ENCODE data around the gene MED26.

DNA sequence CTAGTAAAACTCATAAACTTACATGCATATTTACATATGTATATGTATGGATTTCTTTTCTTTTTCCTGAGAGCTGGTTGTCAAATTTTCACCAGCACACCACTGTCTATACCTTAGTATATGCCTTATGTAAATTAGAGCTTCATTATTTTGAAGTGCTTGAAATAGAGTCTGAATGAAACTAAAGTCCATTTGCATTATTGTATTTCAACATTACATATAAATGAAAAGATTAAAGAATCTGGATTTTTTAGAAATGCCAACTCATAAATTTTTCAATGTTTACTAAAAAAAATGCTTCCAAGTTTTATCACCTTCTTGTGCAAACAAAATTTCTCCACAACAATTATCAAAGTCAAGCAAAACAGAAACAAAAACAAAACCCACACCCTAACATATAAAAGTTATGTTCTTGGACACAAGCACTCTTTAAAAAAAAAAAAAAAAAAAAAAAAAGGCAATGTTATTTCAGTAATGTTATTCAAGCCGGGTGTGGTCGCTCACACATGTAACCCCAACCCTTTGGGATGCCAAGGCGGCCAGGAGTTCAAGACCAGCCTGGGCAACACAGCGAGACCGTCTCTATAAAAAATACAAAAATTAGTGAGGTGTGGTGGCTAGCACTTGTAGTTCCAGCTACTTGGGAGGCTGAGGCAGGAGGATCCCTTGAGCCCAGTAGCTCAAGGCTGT, 18.3 kb downstream of the MED26 start:
- TF ChIP-seq KLF16 (tag by site-specific recombination; IDR thresholded peaks at IDR 0.05), result no peak
- TF ChIP-seq ZNF585B (tag by site-specific recombination; IDR thresholded peaks at IDR 0.05), result no peak
- no peak for TF ChIP-seq BCL11A (tag by site-specific recombination; IDR thresholded peaks at IDR 0.05; ENCODE audit: low read depth)
- TF ChIP-seq, protein P1, sequence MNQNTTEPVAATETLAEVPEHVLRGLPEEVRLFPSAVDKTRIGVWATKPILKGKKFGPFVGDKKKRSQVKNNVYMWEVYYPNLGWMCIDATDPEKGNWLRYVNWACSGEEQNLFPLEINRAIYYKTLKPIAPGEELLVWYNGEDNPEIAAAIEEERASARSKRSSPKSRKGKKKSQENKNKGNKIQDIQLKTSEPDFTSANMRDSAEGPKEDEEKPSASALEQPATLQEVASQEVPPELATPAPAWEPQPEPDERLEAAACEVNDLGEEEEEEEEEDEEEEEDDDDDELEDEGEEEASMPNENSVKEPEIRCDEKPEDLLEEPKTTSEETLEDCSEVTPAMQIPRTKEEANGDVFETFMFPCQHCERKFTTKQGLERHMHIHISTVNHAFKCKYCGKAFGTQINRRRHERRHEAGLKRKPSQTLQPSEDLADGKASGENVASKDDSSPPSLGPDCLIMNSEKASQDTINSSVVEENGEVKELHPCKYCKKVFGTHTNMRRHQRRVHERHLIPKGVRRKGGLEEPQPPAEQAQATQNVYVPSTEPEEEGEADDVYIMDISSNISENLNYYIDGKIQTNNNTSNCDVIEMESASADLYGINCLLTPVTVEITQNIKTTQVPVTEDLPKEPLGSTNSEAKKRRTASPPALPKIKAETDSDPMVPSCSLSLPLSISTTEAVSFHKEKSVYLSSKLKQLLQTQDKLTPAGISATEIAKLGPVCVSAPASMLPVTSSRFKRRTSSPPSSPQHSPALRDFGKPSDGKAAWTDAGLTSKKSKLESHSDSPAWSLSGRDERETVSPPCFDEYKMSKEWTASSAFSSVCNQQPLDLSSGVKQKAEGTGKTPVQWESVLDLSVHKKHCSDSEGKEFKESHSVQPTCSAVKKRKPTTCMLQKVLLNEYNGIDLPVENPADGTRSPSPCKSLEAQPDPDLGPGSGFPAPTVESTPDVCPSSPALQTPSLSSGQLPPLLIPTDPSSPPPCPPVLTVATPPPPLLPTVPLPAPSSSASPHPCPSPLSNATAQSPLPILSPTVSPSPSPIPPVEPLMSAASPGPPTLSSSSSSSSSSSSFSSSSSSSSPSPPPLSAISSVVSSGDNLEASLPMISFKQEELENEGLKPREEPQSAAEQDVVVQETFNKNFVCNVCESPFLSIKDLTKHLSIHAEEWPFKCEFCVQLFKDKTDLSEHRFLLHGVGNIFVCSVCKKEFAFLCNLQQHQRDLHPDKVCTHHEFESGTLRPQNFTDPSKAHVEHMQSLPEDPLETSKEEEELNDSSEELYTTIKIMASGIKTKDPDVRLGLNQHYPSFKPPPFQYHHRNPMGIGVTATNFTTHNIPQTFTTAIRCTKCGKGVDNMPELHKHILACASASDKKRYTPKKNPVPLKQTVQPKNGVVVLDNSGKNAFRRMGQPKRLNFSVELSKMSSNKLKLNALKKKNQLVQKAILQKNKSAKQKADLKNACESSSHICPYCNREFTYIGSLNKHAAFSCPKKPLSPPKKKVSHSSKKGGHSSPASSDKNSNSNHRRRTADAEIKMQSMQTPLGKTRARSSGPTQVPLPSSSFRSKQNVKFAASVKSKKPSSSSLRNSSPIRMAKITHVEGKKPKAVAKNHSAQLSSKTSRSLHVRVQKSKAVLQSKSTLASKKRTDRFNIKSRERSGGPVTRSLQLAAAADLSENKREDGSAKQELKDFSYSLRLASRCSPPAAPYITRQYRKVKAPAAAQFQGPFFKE (tag by site-specific recombination; IDR thresholded peaks at IDR 0.05; ENCODE audit: borderline replicate concordance), result no peak
- TF ChIP-seq, protein P2, sequence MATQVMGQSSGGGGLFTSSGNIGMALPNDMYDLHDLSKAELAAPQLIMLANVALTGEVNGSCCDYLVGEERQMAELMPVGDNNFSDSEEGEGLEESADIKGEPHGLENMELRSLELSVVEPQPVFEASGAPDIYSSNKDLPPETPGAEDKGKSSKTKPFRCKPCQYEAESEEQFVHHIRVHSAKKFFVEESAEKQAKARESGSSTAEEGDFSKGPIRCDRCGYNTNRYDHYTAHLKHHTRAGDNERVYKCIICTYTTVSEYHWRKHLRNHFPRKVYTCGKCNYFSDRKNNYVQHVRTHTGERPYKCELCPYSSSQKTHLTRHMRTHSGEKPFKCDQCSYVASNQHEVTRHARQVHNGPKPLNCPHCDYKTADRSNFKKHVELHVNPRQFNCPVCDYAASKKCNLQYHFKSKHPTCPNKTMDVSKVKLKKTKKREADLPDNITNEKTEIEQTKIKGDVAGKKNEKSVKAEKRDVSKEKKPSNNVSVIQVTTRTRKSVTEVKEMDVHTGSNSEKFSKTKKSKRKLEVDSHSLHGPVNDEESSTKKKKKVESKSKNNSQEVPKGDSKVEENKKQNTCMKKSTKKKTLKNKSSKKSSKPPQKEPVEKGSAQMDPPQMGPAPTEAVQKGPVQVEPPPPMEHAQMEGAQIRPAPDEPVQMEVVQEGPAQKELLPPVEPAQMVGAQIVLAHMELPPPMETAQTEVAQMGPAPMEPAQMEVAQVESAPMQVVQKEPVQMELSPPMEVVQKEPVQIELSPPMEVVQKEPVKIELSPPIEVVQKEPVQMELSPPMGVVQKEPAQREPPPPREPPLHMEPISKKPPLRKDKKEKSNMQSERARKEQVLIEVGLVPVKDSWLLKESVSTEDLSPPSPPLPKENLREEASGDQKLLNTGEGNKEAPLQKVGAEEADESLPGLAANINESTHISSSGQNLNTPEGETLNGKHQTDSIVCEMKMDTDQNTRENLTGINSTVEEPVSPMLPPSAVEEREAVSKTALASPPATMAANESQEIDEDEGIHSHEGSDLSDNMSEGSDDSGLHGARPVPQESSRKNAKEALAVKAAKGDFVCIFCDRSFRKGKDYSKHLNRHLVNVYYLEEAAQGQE (tag by site-specific recombination; IDR thresholded peaks at IDR 0.05), result no peak
- no peak for TF ChIP-seq EGR2 (tag by site-specific recombination; IDR thresholded peaks at IDR 0.05; ENCODE audit: low read depth)
- TF ChIP-seq, protein P3, sequence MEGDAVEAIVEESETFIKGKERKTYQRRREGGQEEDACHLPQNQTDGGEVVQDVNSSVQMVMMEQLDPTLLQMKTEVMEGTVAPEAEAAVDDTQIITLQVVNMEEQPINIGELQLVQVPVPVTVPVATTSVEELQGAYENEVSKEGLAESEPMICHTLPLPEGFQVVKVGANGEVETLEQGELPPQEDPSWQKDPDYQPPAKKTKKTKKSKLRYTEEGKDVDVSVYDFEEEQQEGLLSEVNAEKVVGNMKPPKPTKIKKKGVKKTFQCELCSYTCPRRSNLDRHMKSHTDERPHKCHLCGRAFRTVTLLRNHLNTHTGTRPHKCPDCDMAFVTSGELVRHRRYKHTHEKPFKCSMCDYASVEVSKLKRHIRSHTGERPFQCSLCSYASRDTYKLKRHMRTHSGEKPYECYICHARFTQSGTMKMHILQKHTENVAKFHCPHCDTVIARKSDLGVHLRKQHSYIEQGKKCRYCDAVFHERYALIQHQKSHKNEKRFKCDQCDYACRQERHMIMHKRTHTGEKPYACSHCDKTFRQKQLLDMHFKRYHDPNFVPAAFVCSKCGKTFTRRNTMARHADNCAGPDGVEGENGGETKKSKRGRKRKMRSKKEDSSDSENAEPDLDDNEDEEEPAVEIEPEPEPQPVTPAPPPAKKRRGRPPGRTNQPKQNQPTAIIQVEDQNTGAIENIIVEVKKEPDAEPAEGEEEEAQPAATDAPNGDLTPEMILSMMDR (tag by site-specific recombination; IDR thresholded peaks at IDR 0.05), result no peak
- no peak for TF ChIP-seq ZNF530 (tag by site-specific recombination; IDR thresholded peaks at IDR 0.05; ENCODE audit: low read depth)
- TF ChIP-seq ZNF274 (IDR thresholded peaks at IDR 0.05; ENCODE audit: low read length), result no peak
- no peak for TF ChIP-seq ZNF274 (tag by site-specific recombination; IDR thresholded peaks at IDR 0.05; ENCODE audit: borderline replicate concordance)
- TF ChIP-seq, protein P4, sequence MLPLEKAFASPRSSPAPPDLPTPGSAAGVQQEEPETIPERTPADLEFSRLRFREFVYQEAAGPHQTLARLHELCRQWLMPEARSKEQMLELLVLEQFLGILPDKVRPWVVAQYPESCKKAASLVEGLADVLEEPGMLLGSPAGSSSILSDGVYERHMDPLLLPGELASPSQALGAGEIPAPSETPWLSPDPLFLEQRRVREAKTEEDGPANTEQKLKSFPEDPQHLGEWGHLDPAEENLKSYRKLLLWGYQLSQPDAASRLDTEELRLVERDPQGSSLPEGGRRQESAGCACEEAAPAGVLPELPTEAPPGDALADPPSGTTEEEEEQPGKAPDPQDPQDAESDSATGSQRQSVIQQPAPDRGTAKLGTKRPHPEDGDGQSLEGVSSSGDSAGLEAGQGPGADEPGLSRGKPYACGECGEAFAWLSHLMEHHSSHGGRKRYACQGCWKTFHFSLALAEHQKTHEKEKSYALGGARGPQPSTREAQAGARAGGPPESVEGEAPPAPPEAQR (tag by site-specific recombination; IDR thresholded peaks at IDR 0.05), result no peak
- TF ChIP-seq, protein P5, sequence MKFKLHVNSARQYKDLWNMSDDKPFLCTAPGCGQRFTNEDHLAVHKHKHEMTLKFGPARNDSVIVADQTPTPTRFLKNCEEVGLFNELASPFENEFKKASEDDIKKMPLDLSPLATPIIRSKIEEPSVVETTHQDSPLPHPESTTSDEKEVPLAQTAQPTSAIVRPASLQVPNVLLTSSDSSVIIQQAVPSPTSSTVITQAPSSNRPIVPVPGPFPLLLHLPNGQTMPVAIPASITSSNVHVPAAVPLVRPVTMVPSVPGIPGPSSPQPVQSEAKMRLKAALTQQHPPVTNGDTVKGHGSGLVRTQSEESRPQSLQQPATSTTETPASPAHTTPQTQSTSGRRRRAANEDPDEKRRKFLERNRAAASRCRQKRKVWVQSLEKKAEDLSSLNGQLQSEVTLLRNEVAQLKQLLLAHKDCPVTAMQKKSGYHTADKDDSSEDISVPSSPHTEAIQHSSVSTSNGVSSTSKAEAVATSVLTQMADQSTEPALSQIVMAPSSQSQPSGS (tag by site-specific recombination; IDR thresholded peaks at IDR 0.05; ENCODE audit: low read depth), result no peak
- no peak for TF ChIP-seq MEIS1 (CRISPR knock-in tag; IDR thresholded peaks at IDR 0.05; ENCODE audit: borderline replicate concordance)

All from HEK293 (cell line).